DMS79 (cell line): ENCODE measurements around the gene PHLDB1.
"Not testable (repeated sequence)": the region's sequence is repeated elsewhere in the genome, so short reads cannot be mapped to it uniquely, and the experiment has no call there.

Experiments used
- DNase-seq: peaks from one replicate; lab custom pipeline; 2025; lab: John Stamatoyannopoulos, UW

PHLDB1 gene

DNA sequence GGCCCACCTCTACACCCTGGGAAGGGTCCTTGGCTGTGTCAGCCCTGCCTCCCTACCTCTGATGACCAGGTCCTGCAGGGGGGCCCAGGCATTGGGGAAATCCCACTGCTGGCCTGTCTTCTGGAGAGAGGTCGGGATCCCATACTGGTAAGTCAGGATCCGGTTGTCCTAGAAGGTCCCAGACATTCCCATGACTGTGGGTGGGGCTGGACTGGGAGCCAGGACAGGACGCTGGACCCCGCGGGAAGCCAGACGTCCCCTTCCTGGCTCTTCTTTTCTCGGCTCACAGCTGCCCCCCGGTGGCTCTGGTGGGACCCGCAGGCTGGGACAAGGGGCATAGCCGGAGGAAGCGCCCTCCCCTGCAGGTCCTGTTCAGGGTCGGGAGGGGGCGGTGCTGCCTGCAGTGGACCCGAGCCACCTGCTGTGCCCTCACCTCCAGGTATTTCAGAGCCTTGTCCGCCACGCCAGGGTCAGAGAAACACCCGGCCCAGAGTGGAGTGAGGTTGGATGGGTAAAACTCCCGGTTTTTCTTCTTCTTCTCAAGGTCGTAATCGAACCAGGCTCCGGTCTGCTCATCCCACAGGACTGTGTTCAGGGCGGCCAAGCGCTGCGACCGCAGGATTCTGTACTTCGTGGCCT is 52.0 kb downstream of the PHLDB1 start:
- DNase-seq: peak; percentile 77

DNA sequence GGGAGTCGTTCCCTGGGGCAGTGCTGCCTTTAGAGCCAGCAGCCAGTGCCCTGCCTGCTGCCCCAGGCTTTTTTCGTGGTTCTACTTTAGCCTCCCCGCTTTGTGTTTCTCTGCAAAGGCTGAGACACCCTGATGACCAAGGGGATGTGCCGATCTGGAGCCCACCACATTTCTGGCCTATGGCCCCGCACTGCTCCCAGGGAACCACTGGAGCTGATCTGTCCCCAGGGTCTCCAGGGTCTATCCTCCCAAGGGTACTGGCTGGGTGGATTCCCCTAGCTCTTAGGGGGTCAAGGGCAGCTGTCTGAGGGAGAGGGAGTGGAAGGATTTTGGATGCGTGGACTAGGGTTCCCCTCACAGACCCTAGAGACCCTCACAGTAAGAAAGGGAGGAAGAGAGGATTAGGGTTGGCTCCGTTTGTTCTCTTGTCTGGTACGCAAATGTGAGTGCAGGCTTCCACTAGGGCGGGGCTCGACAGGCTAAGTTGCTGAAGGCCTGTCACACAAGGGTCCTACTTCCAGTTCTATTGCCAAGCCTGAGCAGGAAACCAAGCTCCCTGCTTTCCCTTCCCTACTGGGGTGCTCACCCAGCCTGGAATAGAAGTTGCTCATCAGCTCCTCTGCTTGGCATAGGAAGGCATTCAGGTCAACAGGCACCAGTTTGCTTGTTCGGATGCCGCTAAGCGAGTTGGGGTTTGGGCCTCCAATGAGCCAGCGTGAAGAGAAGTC is 52.7 kb downstream of the PHLDB1 start:
- no peak for DNase-seq

DNA sequence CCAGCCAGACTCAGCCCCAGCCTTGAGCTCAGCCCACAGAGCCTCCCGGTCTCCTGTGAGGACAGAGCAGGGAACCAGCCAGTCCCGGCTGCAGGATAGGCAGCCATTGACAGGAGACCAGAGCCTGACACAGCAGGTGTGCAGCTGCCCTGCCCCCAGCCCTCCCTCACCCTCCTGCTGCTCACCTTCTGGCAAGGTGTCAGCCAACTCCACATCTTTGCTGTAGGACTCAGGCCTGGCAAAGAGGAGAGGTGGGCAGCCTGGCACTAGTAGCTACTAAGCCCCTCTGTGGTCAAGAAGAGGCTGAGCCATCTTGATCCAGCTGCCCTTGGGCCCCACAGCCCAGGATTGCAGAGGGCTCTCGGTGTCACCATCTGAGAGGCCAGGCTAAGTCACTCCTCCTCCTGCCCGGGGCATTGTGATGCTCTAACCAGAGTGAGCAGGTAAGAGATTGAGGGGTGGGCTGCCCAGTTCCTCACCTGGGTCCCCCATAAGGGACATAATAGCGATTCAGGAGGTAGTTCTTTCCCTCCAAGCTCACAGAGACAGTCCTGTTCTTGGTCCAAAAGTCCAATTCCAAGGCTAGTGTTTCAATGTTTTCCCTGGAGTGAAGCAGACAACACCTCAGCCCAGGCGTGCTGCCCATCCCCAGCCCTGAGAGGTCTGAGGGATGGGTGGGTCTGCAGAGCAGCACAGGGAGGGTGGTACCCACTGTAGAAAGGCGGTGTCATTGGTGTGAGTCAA is 53.4 kb downstream of the PHLDB1 start:
- no peak for DNase-seq

DNA sequence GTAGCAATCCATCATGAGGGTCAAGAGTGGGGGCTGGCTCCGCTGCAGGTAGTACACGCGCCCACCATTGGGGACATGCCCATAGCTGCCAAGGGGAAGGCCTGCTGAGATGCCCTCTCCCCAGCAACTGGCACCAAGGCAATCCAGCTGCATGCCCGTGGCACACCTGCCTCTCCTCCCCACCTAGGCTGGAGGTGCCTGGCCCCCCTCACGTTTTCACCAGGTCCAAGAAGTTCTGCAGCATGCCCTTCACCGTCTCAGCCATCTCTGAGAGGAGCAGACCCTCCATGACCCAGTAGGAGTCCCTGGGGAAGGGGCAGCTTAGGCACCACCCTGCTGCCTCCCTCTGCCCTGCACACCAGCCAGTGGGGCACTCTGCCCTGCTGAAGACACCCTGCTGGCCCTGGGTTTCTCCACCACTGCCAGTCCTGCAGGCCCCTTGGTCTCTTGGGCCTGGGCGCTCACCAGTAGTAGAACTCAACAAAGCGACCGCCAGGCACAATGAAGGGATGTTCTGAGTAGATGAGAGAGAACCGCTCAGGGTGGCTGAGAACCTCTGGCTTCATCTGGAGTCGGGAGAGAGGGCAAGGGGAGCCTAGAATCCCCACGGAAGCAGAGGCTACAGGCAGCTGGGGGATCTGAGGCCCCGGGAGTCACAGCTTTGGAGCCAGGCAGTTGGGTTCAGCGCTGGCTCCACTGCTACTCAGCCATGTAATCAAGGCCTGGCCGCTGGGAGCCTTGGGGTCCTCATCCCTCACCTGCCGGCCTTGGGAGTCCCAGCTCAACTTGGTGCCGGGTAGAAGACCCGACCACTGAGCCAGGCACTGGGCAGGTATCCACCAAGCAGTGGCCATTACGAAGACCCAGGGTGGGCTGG is 54.2 kb downstream of the PHLDB1 start:
- no peak for DNase-seq

DNA sequence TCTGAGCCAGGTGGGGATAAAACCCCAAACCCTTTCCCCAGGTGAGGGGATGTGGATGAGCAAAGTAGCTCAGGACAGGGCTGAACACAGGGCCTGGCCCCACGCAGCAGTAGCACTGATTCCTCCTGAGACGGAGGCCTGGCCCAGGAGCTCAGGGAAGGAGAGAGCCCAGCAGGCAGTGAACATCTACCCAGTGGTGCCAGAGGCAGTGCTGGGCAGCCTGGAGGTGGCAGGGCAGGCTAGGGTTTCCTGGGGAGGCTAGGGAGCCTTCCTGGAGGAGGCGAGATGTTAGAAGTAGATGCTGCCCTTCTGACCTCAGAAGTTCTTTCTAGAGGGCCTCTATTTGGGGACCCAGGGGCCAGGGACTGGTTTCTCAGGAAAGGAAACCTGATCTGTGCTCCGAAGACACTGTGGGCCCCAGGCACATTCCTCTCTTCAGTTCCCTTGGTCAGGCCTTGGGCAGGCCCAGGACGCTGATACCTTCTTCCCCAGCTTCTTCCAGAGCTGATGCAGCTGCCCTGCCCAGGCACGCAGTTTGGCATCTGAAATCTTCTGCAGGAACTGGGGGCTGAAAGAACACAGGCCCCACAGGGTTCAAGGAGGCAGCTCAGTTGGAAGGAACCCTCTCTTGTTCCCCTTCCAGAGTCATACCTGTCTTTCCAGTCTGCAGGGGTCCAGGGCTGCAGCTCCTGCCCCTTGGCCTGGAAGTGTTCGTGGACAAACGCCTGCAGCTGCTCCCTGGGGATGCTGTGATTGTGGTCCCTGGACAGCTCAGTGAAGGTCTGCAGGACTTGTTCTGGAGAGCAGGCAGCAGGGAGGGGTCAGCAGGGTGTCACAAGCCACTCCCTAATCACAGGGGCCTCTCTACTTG is 55.2 kb downstream of the PHLDB1 start:
- DNase-seq: no peak

DNA sequence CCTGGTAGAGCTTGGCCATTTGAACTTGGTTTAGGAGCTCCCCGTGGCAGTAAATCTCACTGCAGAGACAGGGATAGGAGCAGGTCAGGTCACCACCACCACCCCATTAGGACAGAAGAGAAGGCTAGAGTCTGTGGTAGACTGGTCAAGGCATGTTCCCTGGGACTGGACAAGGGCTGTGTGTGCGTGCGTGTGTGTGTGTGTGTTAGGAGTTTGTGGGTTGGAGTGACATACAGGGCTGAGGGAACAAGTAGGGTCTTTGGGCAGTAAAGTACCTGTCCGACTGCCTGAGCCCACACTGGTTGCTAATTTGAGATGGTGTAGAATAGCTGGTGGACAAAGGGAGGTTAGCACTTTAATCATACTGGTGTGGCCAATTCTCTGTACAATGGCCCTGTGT is 56.0 kb downstream of the PHLDB1 start:
- no peak for DNase-seq

DNA sequence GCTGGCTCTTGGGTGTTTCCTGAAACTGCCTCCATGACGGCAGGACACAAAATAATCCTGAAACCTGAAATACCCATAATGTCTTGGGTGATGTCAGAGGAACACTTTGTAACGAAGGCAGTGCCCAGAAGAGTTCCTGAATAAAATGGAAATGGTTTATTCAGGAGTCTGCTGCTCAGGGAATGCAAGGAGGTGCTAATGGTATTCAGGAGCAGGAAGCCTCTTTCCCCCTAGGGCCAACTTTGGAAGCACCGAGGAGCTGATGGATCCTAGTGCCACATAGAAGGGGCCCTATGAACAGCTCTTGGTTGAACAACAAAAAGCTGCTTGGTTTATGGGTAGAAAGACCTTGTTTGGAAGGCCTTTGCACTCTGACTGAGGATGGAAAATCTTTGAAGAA is 56.5 kb downstream of the PHLDB1 start:
- no peak for DNase-seq

DNA sequence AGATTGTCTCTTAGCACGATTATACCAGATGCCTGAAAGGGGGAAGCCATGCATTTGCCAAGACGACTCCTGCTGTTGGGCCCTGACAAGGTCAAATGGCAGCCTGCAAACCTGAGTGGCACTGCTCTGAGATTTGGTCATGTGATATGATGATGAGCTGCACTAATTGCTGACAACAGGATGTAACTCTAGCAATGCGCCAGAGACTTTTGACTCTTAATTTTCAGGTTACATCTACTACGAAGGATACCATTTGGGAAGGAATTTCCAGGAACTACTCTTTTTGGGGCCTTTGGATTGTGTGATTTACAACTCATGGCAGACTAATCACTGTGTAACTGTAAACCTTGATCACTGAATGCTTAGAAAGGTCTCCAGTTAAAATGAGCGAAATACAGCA is 59.0 kb downstream of the PHLDB1 start:
- no peak for DNase-seq

DNA sequence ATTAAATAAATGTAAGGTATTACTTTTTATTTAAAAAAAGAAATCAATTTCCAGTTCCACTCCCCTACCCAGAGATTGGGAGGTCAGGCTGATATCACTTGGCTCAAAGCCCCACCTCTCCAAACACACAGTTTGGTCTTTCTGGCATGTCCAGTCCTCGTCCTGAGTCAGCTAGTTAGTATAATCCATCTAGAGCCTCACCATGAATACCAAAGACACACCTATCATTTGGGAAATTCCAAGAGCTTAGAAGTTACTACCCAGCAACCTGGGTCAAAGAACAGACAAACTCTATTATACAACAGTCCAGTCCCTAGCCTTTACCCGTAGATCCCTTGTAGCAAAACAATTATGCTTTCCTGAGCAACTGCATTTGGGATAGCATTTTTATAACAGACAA is 62.6 kb downstream of the PHLDB1 start:
- DNase-seq: no peak

DNA sequence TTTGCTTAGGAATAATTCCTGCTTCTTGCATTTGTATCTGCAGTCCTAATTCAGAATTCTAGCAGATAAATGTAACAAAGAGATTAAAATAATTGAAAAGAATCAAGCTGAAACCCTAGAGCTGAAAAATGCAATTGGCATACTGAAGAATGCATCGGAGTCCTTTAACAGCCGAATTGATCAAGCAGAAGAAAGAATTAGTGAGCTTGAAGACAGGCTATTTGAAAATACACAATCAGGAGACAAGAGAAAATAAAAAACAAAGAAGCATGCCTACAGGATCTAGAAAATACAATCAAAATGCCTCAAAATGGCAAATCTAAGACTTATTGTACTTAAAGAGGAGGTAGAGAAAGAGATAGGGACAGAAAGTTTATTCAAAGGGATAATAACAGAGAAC is 63.8 kb downstream of the PHLDB1 start:
- no peak for DNase-seq

DNA sequence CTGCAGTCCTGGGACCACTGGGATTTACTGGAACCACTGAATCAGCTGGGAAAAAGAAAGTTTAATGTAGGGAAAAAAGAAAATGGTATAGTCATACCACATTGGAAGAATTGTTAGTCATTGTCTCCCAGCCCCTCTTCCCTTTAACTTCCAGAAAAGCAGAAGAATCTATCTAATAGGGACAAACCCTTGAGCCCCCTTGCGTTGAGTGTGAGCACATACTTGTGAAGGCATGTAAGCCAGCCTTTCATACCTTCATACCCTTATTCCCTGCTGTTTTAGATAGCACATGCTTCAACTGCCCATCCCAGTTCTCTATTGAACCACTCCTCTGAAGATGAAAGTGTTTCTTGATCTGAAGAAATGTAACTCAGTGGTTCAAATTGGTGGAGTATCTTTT is 65.4 kb downstream of the PHLDB1 start:
- DNase-seq: no peak

DNA sequence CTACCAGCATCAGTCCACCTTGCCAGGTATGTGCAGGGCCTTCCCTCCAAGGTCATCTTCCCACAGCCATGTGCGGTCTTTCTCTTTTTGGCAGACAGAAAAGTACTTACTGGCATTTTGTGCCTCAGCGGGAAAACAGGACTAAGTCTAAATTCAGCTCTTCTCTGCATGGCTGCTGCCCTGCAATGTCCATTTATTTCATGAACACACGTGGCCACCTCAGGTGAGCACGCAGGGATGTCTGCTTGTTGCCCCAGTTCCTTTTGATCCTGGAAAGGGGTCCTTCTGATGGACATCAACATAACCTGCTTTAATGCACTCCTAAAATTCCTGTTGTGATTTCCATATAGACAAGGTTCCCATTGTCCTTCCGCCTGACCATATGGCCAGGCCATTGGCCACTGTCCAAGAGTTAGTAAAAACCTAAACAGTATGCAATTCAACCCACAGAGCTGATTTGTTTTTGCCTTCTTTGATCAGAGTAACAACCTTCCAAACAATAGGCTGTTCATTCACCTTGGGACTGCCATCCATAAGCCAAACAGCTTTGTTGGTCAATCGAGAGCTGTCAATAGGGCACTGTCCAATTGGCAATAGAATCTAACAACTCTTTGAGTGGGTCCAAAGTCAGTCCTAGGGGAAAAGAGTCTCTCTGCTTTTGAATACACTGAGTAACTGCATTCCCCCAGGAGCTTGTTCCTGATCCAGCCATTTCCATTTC is 66.1 kb downstream of the PHLDB1 start:
- no peak for DNase-seq

DNA sequence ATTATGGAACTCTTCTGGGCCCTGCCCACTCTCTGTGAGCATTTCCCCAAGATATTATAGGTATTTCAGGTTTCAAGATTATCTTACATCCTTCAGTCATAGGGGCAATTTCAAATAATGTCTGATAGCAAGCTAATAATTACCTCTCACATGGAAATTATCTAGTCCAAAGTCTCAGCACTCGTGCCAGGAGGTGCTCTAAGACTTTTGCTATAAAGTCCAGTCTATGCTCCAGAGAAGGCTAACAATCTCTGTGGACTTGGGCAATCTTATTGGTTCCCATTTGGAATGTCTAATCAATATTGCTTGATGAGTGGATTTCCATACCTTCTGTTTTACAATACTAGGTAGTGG is 66.6 kb downstream of the PHLDB1 start:
- no peak for DNase-seq

DNA sequence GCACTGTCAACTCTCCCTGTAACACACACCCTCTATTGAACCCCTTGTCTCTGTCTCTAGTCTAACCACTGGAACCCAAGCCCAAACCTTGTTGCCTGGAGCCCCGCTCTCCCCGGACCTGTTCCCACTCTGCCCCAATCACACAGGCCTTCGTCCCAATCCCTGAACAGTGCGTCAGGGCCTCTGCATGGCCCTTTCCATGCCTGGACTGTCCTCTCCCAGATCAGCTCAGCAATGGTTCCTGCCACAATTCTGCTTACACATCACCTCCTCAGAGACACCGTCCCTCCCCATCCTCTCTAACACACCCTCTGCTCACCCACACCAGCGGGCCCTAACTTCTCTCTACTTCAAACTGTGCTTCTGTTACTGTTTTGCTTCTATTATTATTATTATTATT is 70.6 kb downstream of the PHLDB1 start:
- DNase-seq: no peak

DNA sequence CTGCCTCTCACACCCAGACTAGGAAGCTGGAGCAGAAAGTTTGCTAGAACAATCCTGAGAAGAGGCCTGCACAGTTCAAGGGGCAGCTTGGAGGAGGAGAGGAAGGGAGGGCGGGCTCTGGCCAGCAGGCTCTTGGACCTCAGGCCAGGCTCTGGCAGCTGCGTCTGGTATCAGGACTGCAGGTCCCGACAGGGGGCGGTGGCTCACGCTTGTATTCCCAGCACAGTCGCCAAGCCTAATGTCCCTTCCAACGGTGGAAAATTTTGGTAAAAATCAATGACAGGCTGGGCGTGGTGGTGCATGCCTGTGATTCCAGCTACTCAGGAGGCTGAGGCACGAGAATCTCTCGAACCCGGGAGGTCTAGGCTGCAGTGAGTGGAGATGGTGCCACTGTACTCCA is 71.5 kb downstream of the PHLDB1 start:
- not testable (repeated sequence) for DNase-seq

DNA sequence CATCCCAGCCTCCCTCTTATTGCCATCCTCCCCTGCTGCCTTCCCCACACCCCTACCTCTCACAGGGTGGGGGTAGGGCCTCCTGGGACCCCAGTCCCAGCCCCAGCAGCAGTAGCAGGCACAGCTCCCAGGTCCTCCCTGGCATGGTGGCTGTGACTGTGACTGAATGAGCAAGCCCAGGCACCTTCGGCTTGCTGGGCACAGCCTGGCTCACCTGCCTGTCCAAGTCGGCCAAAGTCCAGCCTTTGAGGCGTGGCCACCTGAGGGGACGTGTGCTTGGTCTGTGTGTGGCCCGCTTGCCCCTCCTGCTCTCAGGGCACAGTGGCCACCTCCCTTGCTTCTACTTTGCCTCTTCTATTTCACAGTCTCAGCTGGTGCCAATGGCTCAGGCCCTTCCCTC is 72.1 kb downstream of the PHLDB1 start, which contains the start of gene TREH:
Gene TREH (minus strand): TSS at position 168 of the 400 bp plus-strand sequence. CDS start 23 bp downstream, at position 145.
- DNase-seq: no peak

DNA sequence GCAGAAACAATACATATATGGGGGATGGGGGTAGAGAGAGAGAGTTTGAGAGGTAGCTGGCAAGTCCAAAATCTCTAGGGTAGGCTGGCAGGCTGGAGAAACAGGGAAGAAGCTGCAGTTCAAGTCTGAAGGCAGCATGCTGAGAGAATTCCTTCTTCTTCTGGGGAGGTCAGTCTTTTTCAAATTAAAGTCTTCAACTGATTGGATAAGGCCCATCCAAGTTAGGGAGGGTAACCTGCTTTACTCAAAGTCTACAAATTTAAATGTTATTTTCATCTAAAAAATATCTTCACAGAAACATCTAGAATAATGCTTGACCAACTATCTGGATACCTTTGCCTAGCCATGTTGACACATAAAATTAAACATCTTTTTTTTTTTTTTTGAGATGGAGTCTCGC is 75.0 kb downstream of the PHLDB1 start:
- DNase-seq: no peak

DNA sequence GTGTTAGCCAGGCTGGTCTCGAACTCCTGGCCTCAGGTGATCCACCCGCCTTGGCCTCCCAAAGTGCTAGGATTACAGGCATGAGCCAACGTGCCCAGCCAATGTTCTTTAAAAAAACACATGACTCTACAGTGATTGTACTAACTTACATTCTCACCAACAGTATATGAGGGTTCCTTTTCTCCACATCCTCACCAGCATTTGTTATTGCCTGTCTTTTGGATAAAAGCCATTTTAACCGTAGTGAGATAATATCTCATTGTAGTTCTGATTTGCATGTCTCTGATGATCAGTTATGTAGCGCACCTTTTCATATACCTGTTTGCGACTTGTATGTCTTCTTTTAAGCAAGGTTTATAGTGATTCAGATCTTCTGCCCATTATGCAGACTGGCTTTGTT is 75.5 kb downstream of the PHLDB1 start:
- DNase-seq: not testable (repeated sequence)

DNA sequence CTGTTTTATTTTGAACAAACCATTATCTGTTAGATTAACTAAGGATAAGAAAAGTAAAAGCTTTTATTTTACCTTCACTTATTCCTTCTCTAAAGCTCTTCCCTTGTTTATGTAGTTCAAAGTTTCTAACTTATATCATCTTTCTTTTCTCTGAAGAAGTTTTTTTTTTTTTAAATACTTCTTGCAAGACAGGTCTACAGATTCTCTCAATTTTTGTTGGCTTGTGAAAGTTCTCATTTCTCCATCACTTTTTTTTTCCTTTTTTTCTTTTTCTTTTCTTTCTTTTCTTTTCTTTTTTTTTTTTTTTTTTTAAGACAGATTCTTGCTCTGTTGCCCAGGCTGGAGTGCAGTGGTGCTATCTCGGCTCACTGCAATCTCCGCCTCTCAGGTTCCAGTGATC is 76.8 kb downstream of the PHLDB1 start:
- no peak for DNase-seq

DNA sequence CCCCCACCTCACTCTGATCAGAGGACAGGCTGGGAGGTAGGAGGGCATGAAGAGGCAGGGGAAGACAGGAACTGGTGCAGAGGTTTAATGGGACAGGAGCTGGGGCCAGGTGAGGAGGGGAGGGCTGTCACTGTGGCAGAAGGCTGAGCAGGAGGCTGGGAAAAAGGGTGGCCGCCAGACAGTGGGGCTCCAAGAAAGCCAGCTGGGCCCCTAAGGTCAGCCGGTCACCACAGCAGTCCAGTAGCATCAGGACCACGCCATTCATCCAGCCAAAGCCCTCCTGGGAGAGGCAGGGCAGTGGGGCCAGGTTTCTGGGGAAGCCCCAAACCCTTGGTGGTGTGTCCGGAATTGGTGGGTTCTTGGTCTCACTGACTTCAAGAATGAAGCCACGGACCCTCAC is 80.5 kb downstream of the PHLDB1 start:
- DNase-seq: no peak

DNA sequence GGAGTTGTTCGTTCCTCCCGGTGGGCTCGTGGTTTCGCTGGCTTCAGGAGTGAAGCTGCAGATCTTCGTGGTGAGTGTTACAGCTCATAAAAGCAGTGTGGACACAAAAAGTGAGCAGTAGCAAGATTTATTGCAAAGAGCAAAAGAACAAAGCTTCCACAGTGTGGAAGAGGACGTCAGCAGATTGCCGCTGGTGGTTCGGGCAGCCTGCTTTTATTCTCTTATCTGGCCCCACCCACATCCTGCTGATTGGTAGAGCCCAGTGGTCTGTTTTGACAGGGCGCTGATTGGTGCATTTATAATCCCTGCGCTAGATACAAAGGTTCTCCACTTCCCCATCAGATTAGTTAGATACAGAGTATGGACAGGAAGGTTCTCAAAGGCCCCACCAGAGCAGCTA is 80.9 kb downstream of the PHLDB1 start:
- DNase-seq: not testable (repeated sequence)
